MM.1S (cell line): Measurements from ENCODE around the gene LRRC74B.

ENCODE experiments used
- EZH2phosphoT487 ChIP-seq: fragments of 300-600 bp; sonication (generic); IDR thresholded peaks from 2 replicates; pipeline ENCODE4 v1.6.1; 2018; ENCODE audit warnings: antibody characterized with exemption, low read length
- TF ChIP-seq, protein P1 (sequence below): fragments of 300-600 bp; sonication (generic); IDR thresholded peaks from 2 replicates; pipeline ENCODE4 v1.5.1; 2016; ENCODE audit warnings: antibody characterized with exemption, low read length, mixed read lengths

GRCh38 chr22:21054714-21055563 lies 9.2 kb downstream of the LRRC74B start:
- TF ChIP-seq, protein P1, sequence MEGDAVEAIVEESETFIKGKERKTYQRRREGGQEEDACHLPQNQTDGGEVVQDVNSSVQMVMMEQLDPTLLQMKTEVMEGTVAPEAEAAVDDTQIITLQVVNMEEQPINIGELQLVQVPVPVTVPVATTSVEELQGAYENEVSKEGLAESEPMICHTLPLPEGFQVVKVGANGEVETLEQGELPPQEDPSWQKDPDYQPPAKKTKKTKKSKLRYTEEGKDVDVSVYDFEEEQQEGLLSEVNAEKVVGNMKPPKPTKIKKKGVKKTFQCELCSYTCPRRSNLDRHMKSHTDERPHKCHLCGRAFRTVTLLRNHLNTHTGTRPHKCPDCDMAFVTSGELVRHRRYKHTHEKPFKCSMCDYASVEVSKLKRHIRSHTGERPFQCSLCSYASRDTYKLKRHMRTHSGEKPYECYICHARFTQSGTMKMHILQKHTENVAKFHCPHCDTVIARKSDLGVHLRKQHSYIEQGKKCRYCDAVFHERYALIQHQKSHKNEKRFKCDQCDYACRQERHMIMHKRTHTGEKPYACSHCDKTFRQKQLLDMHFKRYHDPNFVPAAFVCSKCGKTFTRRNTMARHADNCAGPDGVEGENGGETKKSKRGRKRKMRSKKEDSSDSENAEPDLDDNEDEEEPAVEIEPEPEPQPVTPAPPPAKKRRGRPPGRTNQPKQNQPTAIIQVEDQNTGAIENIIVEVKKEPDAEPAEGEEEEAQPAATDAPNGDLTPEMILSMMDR: no peak
- TF ChIP-seq EZH2phosphoT487: no peak
